HG02840 (cell line): ENCODE measurements around the gene CXCR5.

Experiments used
- ATAC-seq: cut with Tn5 transposase; IDR thresholded peaks from one replicate; pipeline ENCODE4 v1.9.1; 2021; ENCODE audit warnings: mild to moderate bottlenecking, moderate library complexity, moderate number of reproducible peaks; ENCODE audit not compliant: unreplicated experiment, low FRiP score

CXCR5 gene

GRCh38 chr11:118911880-118912741 is 28.4 kb downstream of the CXCR5 start:
- no peak for ATAC-seq

GRCh38 chr11:118912742-118913410 is 29.2 kb downstream of the CXCR5 start:
- no peak for ATAC-seq

GRCh38 chr11:118913411-118914125 is 29.9 kb downstream of the CXCR5 start:
- ATAC-seq: no peak

GRCh38 chr11:118914178-118914918 is 30.7 kb downstream of the CXCR5 start:
- ATAC-seq: no peak

- no peak for ATAC-seq
Measured at GRCh38 chr11:118914987-118915386, 31.3 kb downstream of the CXCR5 start.

- no peak for ATAC-seq
Measured at GRCh38 chr11:118915396-118915795, 31.7 kb downstream of the CXCR5 start.

GRCh38 chr11:118915941-118916841 is 32.5 kb downstream of the CXCR5 start:
- ATAC-seq: no peak

- ATAC-seq: no peak
Measured at GRCh38 chr11:118916842-118917388, 33.2 kb downstream of the CXCR5 start.

- no peak for ATAC-seq
Measured at GRCh38 chr11:118917481-118918127, 33.9 kb downstream of the CXCR5 start.

GRCh38 chr11:118918128-118918685 is 34.5 kb downstream of the CXCR5 start:
- no peak for ATAC-seq

- no peak for ATAC-seq
Measured at GRCh38 chr11:118918686-118919280, 35.1 kb downstream of the CXCR5 start.

GRCh38 chr11:118921121-118921928 is 37.6 kb downstream of the CXCR5 start:
- ATAC-seq: no peak

GRCh38 chr11:118921929-118922744 is 38.4 kb downstream of the CXCR5 start:
- ATAC-seq: no peak

GRCh38 chr11:118922745-118923627 is 39.3 kb downstream of the CXCR5 start:
- no peak for ATAC-seq
